ENCODE results near the gene PRKAA1. TPM values are rescaled to one million over a fixed set of nuclear protein-coding genes. Genes with fewer than 3 reads are reported as not detected.

Gene PRKAA1
- total and polyA plus RNA-seq, 2 of the 13 experiments (the other 11 are each of a cell fraction or from before 2014, with no cell fraction given), result 36.6 to 58.0 TPM

GRCh38 chr5:40798012-40798800, at the start of gene PRKAA1 (continued):
- peak; percentile 58; the same call in 1 of the 2 replicates for TF ChIP-seq ZBTB10 (CRISPR knock-in tag; IDR thresholded peaks at IDR 0.05; ENCODE audit: borderline replicate concordance)
- no peak for TF ChIP-seq TBP (CRISPR knock-in tag; IDR thresholded peaks at IDR 0.05)
- TF ChIP-seq HINFP (CRISPR knock-in tag; IDR thresholded peaks at IDR 0.05; ENCODE audit: low read depth), result peak; percentile 61; the same call in 1 of the 2 replicates
- no peak for TF ChIP-seq RARG (CRISPR knock-in tag; IDR thresholded peaks at IDR 0.05; ENCODE audit: low read depth)
- no peak for TF ChIP-seq GZF1 (CRISPR knock-in tag; IDR thresholded peaks at IDR 0.05)
- peak; percentile 77; the same call in 1 of the 2 replicates for TF ChIP-seq ZBTB7A (CRISPR knock-in tag; IDR thresholded peaks at IDR 0.05)
- TF ChIP-seq ZSCAN12 (CRISPR knock-in tag; IDR thresholded peaks at IDR 0.05), result no peak
- peak; percentile 58; the same call in 1 of the 2 replicates for TF ChIP-seq KDM5A (IDR thresholded peaks at IDR 0.05; ENCODE audit: borderline replicate concordance, low read length)
- no peak for TF ChIP-seq MTA3 (CRISPR knock-in tag; IDR thresholded peaks at IDR 0.05)
- no peak for TF ChIP-seq ZNF282 (IDR thresholded peaks at IDR 0.05; ENCODE audit: partially characterized antibody)
- 0 out of 2 replicates have a peak, but pooled peaks have one; percentile 19 for TF ChIP-seq HNRNPL (IDR thresholded peaks at IDR 0.05; ENCODE audit: low read depth, low read length)
- TF ChIP-seq ZNF672 (CRISPR knock-in tag; IDR thresholded peaks at IDR 0.05), result no peak
- TF ChIP-seq ZNF160 (CRISPR knock-in tag; IDR thresholded peaks at IDR 0.05), result peak; percentile 55; the same call in 1 of the 2 replicates
- TF ChIP-seq ZFY (CRISPR knock-in tag; IDR thresholded peaks at IDR 0.05), result peak; percentile 62
- TF ChIP-seq KDM6A (CRISPR knock-in tag; IDR thresholded peaks at IDR 0.05; ENCODE audit: low read depth), result no peak
- TF ChIP-seq TCF7 (IDR thresholded peaks at IDR 0.05; ENCODE audit: low read depth), result no peak
- TF ChIP-seq ZNF335 (CRISPR knock-in tag; IDR thresholded peaks at IDR 0.05), result peak; percentile 53; the same call in 1 of the 2 replicates
- peak; percentile 35 for TF ChIP-seq ARID5B (CRISPR knock-in tag; IDR thresholded peaks at IDR 0.05)
- peak; percentile 80 for TF ChIP-seq MAX (IDR thresholded peaks at IDR 0.05)
- peak; percentile 79 for TF ChIP-seq ZNF501 (CRISPR knock-in tag; IDR thresholded peaks at IDR 0.05)
- peak; percentile 73; the same call in 1 of the 2 replicates for TF ChIP-seq RAD21 (CRISPR knock-in tag; IDR thresholded peaks at IDR 0.05)
- no peak; the same call in 1 of the 2 replicates for TF ChIP-seq ARNT2 (CRISPR knock-in tag; IDR thresholded peaks at IDR 0.05; ENCODE audit: low read depth)
- 0 out of 2 replicates have a peak, but pooled peaks have one; percentile 5 for TF ChIP-seq HNF4A (CRISPR knock-in tag; IDR thresholded peaks at IDR 0.05)

Data from HepG2 (cell line).